Liver (tissue), 3 donors: ENCODE data around the gene CABYR.

Experiments used
- EGR1 ChIP-seq, 2 donors: IDR thresholded peaks; 2 replicates each; pipeline ENCODE4 v1.6.1; 2016 to 2018; ENCODE audit warnings: antibody characterized with exemption in 2 of 2, low read depth in 2 of 2
- RAD21 ChIP-seq, 2 donors: IDR thresholded peaks; 2 replicates each; pipeline ENCODE4 v1.6.1; 2016; ENCODE audit warnings: antibody characterized with exemption in 2 of 2, mild to moderate bottlenecking in 2 of 2
- SP1 ChIP-seq: IDR thresholded peaks from 2 replicates; pipeline ENCODE4 v1.6.1; 2018; ENCODE audit warnings: antibody characterized with exemption, mild to moderate bottlenecking
- TF ChIP-seq, protein P1 (sequence below): IDR thresholded peaks from 2 replicates; pipeline ENCODE4 v1.6.1; 2016; ENCODE audit warnings: antibody characterized with exemption, mild to moderate bottlenecking
- TF ChIP-seq, protein P2 (sequence below): fragments of 150-350 bp; IDR thresholded peaks from 2 replicates; pipeline ENCODE4 v1.5.1; 2017; ENCODE audit warnings: improper control_type of control experiment, low read depth, low read length; ENCODE audit not compliant: missing input control
- donor health status: healthy.
- donor health status: healthy.

DNA sequence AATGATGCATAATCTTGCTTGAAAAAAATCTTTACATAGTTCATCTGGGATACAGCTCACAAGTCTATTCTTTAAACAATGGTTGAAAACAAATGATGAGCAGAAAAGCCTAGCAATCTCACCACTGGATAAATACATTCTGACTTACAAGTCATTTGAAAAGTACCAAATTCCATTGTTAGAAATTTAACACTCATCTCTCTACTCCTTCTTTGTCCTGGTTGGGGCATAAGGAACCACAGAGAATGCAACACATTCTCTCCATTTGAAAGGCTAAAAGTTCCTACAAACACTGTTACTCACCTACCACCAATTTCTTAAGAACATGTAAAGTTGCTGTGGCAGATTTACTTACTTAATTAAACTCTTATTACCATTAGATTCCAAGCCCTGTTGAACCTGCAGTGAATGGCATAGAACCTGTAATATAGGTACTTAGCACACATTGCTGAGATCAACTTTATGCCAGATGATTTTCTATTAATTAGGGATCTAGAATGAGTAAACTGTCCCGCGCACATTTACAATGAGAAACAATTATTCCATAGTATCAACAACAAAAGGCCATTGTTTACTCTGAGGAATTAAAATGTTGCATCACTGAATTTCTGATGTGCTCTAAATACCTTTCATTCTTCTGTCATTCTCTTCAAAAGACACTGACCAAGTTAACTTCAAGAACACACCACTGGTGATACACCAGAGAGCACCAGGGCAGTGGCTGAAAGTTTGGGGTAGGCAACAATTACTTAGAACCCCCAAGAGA lies 69.6 kb downstream of the CABYR start:
- TF ChIP-seq RAD21 (IDR thresholded peaks at IDR 0.05): no peak
- TF ChIP-seq, protein P1, sequence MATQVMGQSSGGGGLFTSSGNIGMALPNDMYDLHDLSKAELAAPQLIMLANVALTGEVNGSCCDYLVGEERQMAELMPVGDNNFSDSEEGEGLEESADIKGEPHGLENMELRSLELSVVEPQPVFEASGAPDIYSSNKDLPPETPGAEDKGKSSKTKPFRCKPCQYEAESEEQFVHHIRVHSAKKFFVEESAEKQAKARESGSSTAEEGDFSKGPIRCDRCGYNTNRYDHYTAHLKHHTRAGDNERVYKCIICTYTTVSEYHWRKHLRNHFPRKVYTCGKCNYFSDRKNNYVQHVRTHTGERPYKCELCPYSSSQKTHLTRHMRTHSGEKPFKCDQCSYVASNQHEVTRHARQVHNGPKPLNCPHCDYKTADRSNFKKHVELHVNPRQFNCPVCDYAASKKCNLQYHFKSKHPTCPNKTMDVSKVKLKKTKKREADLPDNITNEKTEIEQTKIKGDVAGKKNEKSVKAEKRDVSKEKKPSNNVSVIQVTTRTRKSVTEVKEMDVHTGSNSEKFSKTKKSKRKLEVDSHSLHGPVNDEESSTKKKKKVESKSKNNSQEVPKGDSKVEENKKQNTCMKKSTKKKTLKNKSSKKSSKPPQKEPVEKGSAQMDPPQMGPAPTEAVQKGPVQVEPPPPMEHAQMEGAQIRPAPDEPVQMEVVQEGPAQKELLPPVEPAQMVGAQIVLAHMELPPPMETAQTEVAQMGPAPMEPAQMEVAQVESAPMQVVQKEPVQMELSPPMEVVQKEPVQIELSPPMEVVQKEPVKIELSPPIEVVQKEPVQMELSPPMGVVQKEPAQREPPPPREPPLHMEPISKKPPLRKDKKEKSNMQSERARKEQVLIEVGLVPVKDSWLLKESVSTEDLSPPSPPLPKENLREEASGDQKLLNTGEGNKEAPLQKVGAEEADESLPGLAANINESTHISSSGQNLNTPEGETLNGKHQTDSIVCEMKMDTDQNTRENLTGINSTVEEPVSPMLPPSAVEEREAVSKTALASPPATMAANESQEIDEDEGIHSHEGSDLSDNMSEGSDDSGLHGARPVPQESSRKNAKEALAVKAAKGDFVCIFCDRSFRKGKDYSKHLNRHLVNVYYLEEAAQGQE: no peak
- no peak for TF ChIP-seq SP1
- TF ChIP-seq EGR1 (IDR thresholded peaks at IDR 0.05; ENCODE audit: low read depth in 2 of 2): no peak
- TF ChIP-seq, protein P2, sequence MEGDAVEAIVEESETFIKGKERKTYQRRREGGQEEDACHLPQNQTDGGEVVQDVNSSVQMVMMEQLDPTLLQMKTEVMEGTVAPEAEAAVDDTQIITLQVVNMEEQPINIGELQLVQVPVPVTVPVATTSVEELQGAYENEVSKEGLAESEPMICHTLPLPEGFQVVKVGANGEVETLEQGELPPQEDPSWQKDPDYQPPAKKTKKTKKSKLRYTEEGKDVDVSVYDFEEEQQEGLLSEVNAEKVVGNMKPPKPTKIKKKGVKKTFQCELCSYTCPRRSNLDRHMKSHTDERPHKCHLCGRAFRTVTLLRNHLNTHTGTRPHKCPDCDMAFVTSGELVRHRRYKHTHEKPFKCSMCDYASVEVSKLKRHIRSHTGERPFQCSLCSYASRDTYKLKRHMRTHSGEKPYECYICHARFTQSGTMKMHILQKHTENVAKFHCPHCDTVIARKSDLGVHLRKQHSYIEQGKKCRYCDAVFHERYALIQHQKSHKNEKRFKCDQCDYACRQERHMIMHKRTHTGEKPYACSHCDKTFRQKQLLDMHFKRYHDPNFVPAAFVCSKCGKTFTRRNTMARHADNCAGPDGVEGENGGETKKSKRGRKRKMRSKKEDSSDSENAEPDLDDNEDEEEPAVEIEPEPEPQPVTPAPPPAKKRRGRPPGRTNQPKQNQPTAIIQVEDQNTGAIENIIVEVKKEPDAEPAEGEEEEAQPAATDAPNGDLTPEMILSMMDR: no peak
